Raji (cell line): ENCODE data around the gene ZNF732.

Source experiments
- POLR2A ChIP-seq: IDR thresholded peaks from 2 replicates; pipeline ENCODE4 v1.6.1; 2011; ENCODE audit warnings: low read depth, low read length, control low read depth; ENCODE audit not compliant: insufficient read depth

The ZNF732 gene

GRCh38 chr4:304969-305680 lies at the start of gene ZNF732:
ZNF732 (minus strand) TSS chr4:305474; CDS start chr4:305310, 164 bp downstream.
- TF ChIP-seq POLR2A = no peak

GRCh38 chr4:340011-340410 lies 34.7 kb upstream of the ZNF732 start:
- no peak for TF ChIP-seq POLR2A

DNA sequence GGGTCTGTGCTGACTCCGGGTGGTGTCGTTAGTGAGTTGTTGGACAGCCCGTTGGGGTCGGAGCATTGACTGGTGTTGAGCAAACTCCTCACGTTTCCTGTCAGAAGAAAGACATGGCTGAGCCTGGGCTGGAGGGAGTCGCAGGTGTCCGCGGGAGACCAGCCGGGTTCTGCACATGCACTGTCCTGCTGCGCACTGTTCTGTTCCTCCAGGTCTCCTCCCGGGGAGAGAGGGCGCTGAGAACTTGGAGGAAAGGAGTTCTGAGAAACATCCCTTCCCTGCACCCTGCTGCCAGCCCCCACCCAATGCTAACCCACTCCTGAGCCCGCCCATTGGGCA lies 33.5 kb upstream of the ZNF732 start:
- TF ChIP-seq POLR2A = no peak

- no peak for TF ChIP-seq POLR2A
Observed at GRCh38 chr4:337932-338758, 32.9 kb upstream of the ZNF732 start.

DNA sequence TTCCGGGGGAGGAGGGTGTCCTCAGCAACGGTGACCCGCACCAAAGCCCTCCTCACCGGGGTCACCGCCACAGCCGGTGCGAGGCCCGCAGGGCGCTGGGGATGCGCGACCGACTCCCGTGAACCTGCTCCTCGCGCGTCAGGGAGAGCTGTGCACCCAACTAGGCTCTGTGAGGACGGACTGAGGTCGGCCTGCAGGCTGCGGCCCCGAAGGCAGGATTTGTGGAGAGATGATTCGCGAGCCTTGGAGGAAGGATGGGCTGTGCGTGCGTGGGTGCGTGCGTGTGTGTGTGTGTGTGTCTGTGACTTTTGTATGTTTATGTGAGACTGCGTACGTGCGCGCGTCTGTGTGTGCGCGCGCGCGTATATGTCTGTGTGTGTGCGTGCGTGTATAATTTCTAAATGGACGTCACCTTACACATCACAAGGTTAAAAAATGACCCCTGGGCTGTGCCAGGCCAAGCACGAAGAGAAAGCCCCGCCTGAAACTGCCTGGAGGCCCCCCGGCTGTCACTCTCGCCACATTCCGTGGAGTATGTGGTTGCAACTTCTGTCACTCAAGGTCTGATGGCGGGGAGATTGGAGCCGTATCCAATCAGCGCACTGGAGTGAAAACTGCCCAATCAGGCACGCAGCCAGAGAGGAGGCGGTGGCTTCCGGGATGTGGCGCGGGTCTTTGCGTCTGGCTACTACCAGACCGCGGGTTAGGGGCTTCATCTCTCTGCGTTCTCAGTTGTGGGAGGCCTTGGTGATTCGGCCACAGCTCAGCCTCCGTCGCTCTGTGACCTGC lies 32.1 kb upstream of the ZNF732 start, which contains the start of gene ZNF141:
TSS of gene ZNF141 (plus strand) at position 672 of the 789 bp plus-strand sequence. CDS start 170 bp downstream, outside the sequence.
- TF ChIP-seq POLR2A = peak; percentile 75

GRCh38 chr4:336893-337142 lies 31.5 kb upstream of the ZNF732 start:
- no peak for TF ChIP-seq POLR2A

GRCh38 chr4:336099-336892 lies 31.0 kb upstream of the ZNF732 start:
- TF ChIP-seq POLR2A = no peak

DNA sequence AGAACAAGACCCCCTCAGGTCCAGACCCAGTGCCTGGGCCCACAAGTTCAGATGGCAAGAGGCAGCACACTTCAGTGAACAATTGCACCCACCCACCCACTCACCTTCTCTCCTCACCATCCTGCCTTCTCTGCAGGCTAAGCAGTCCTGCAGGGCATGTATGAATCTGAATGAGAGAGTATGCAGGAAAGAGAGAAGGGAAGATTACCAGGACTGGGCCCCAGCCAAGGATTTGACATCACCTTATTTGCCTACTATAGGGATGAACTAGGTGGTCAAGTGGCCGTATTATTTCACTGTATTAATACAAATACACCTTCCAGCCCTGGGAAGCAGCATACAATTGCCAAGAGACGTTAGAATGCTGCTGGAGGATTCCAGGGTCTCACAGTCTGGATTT lies 30.2 kb upstream of the ZNF732 start:
- no peak for TF ChIP-seq POLR2A

DNA sequence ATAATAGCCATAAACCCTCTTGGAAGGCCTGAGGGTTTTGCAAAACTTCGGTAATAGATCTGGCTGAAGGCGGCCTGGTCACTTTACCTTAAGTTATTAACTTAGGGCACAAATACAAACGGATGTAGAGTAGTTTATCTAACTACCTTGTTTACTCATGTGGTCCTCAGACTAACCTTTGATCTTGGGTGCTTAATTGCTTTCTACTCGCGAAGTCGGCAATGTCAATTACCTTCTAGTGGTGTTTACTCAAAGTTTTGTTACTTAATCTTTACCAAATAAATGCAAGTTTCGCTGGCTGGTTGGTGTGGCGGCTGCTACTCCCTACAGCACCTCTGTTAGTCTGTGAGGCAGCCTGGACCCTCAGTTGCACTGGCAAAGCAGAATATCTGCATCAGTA lies 23.5 kb upstream of the ZNF732 start:
- no peak for TF ChIP-seq POLR2A

DNA sequence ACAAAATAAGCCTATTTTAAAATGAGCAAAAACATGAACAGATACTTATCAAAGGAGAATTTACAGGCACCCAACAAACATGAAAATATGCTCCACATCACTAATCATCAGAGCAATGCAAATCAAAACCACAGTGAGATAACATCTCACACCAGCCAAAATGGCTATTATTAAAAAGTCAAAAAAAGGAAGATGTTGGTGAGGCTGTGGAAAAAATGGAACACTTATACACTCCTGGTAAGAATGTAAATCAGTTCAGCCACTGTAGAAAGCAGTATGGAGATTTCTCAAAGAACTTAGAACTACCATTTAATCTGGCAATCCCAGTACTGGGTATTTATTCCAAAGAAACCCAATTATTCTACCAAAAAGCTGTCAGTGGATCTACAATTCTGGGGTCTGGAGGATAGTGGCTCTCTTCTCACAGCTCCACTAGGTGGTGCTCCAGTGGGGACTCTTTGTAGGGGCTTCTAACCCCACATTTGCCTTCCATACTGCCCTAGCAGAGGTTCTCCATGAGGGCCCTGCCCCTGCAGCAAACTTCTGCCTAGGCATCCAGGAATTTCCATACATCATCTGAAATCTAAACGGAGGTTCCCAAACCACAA lies 9.1 kb upstream of the ZNF732 start:
- no peak for TF ChIP-seq POLR2A

GRCh38 chr4:309807-310206 lies 4.5 kb upstream of the ZNF732 start:
- TF ChIP-seq POLR2A = no peak

- no peak for TF ChIP-seq POLR2A
Observed at GRCh38 chr4:306551-306961, 1.3 kb upstream of the ZNF732 start.

- TF ChIP-seq POLR2A = no peak
Observed at GRCh38 chr4:302381-302780, 2.9 kb downstream of the ZNF732 start.

DNA sequence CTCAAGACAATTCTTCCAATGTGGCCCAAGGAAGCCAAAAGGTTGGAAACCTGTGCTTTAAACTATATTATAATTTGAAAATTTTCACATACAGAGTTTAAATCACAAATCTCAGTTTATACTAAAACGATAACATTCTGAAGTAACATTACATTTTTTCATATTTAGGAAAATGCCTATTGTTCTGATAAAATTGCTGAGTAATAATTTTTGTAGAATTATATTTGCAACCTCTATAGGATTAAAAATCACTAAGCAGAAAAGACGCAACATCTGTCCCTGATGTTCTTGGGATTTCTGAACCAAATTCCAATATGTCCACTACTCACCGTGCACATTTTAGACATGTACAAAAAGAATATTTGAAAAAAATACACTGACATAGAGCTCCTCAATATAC lies 10.5 kb downstream of the ZNF732 start:
- TF ChIP-seq POLR2A = no peak

DNA sequence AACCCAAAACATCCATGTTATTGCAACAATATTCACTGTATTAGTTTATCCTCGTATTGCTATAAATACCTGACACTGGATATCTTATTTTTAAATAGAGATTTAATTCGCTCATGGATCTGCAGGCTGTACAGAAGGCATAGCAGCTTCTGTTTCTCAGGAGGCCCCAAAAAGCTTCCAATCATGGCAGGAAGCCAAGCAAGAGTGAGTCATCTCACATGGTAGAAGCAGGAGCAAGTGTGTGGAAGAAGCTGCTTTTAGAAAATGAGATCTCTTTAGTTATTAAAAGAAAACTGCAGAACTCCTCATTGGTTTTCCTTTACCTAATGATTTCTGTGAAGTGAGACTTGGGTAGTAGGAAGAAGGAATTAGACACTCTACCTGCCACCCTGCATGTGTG lies 16.4 kb downstream of the ZNF732 start:
- TF ChIP-seq POLR2A = no peak
